ENCODE results near the gene ADAM12. TPM values are rescaled to one million over a fixed set of nuclear protein-coding genes. Genes with fewer than 3 reads are reported as not detected.
"Not testable (repeated sequence)": the region's sequence is repeated elsewhere in the genome, so short reads cannot be mapped to it uniquely, and the experiment has no call there.

Gene ADAM12
- total RNA-seq, 1 donor from 2014 or later: not detected

GRCh38 chr10:126264102-126265018, 123.9 kb downstream of the ADAM12 start:
- no peak for DNase-seq (ENCODE audit: low spot score)
- no peak for ATAC-seq

GRCh38 chr10:126263006-126263676, 125.1 kb downstream of the ADAM12 start:
- ATAC-seq (no peak), DNase-seq (ENCODE audit: low spot score) (no peak)

GRCh38 chr10:126262233-126262838, 125.9 kb downstream of the ADAM12 start:
- DNase-seq (ENCODE audit: low spot score) (no peak), ATAC-seq (no peak)

- no peak for DNase-seq (ENCODE audit: low spot score)
- ATAC-seq: no peak
These were observed 128.4 kb downstream of the ADAM12 start for GRCh38 chr10:126259760-126260479.

- no peak for DNase-seq (ENCODE audit: low spot score)
These were observed 131.4 kb downstream of the ADAM12 start for GRCh38 chr10:126256864-126257263.

GRCh38 chr10:126255313-126255712, 133.0 kb downstream of the ADAM12 start:
- DNase-seq (ENCODE audit: low spot score): no peak
- no peak for ATAC-seq

More at GRCh38 chr10:126256864-126257263, 131.4 kb downstream of the ADAM12 start:
- ATAC-seq: no peak

- ATAC-seq (no peak), DNase-seq (ENCODE audit: low spot score) (no peak)
These were observed 134.7 kb downstream of the ADAM12 start for GRCh38 chr10:126253611-126253998.

GRCh38 chr10:126252884-126253610, 135.2 kb downstream of the ADAM12 start:
- no peak for ATAC-seq
- DNase-seq (ENCODE audit: low spot score): no peak

- ATAC-seq (no peak), DNase-seq (ENCODE audit: low spot score) (no peak)
These were observed 136.4 kb downstream of the ADAM12 start for GRCh38 chr10:126251778-126252407.

GRCh38 chr10:126250527-126251310, 137.6 kb downstream of the ADAM12 start:
- no peak for ATAC-seq
- DNase-seq (ENCODE audit: low spot score): no peak

GRCh38 chr10:126250045-126250444, 138.2 kb downstream of the ADAM12 start:
- ATAC-seq: no peak
- DNase-seq (ENCODE audit: low spot score): no peak

- DNase-seq (ENCODE audit: low spot score): no peak
- no peak for ATAC-seq
These were observed 140.8 kb downstream of the ADAM12 start for GRCh38 chr10:126247446-126247975.

GRCh38 chr10:126246396-126246795, 141.9 kb downstream of the ADAM12 start:
- DNase-seq (ENCODE audit: low spot score); ATAC-seq: not testable (repeated sequence)

- DNase-seq (ENCODE audit: low spot score) (no peak), ATAC-seq (no peak)
These were observed 142.8 kb downstream of the ADAM12 start for GRCh38 chr10:126245501-126245900.

- DNase-seq (ENCODE audit: low spot score) (no peak), ATAC-seq (no peak)
These were observed 144.3 kb downstream of the ADAM12 start for GRCh38 chr10:126243971-126244370.

GRCh38 chr10:126243306-126243705, 145.0 kb downstream of the ADAM12 start:
- ATAC-seq (no peak), DNase-seq (ENCODE audit: low spot score) (no peak)

GRCh38 chr10:126242397-126243260, 145.6 kb downstream of the ADAM12 start:
- ATAC-seq (no peak), DNase-seq (ENCODE audit: low spot score) (no peak)

GRCh38 chr10:126240483-126240882, 147.8 kb downstream of the ADAM12 start:
- no peak for DNase-seq (ENCODE audit: low spot score)
- no peak for ATAC-seq
